ENCODE measurements around the gene MYO18B.
A peak's percentile ranks its signal among the peaks of the same experiment; 100 is the strongest.

The MYO18B gene

GRCh38 chr22:25712661-25713400 lies 29.2 kb upstream of the MYO18B start:
- no peak for DNase-seq

DNA sequence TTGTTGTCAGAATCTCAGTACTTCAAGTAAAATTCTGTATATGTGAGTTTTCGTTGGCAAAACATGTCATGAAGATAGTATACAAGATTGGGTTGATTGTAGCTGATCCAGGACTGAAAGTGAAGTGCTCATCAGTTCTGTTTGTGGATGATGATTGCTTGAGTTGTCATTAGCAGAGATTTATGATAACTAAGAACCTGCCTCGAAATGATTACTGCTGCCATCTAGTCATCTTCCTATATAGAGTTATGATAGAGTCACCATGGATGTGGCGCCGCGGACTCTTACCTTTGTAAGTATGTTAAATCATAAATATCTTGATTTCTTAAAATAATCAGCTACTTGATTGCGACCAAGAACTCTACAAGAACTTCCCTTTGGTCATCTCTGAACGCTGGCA lies 27.9 kb upstream of the MYO18B start:
- DNase-seq, result no peak

DNA sequence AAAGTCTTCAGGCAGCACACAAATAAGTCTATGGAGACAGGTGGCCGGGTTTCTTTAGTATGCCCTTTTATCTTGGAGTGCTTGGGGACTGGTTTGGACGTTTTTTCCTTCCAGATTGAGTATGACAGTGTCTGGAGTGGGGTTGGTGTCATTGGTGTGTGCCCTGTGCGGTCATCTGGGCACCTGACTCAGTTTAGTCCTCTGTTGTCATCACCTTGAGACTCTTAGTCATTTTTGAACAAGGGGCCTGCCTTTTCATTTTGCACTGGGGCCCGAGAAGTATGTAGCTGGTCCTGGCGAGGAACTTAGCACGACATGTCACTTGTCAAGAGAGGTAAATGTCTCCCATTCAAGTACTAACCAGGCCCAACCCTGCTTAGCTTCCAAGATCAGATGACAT lies 27.2 kb upstream of the MYO18B start:
- DNase-seq, result no peak

GRCh38 chr22:25716637-25717036 lies 25.4 kb upstream of the MYO18B start:
- DNase-seq, result no peak

DNA sequence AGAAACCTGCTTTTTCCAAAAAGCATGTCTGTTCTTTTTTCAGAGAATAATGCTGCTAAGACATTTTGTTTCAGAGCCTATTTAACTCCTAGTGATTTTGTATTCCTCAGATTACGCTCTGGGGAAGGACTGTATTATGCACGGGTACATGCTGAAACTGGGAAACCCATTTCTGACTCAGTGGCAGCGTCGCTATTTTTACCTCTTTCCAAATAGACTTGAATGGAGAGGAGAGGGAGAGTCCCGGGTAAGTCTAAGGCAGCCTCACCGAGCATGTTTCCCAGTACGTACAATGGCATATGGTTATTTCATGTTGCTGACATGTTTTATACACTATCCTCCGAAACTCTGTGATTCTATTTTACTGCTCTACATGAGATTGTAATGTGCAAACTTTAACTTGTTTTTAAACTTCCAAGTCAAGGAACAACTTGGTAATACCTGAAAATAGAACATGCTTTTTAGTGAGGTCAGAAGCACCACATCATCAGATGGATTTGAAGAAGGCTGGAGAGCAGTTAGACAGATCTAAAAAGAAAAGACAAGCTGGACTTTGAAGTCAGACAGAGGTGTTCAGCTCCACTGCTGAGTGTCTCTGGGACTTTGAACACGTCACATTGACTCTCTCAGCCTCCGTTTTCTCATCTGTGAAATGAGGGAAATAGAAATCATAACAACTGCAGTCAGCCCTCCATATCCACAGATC lies 23.7 kb upstream of the MYO18B start:
- no peak for DNase-seq

GRCh38 chr22:25722223-25722622 lies 19.8 kb upstream of the MYO18B start:
- no peak for DNase-seq

- DNase-seq, result no peak
Observed at GRCh38 chr22:25722626-25723025, 19.4 kb upstream of the MYO18B start.

DNA sequence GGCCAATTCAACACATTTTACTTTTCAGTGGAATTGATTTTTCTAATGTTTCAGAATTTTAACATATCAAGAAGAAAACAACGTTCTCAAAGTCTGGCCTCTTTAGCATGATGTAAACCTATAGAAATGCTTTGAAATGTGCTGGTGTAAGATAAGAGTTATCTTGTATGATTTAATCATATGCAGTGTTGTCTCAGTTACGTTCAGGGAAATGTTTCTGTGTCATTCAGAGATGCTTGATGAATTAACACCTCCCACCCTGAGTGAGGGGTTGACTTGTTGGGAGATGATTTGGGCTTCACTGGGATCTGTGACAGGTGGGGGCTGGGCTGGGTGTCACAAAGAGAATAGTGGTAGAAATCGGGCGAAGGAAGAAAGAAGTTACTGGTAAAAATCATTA lies 15.7 kb upstream of the MYO18B start:
- no peak for DNase-seq

DNA sequence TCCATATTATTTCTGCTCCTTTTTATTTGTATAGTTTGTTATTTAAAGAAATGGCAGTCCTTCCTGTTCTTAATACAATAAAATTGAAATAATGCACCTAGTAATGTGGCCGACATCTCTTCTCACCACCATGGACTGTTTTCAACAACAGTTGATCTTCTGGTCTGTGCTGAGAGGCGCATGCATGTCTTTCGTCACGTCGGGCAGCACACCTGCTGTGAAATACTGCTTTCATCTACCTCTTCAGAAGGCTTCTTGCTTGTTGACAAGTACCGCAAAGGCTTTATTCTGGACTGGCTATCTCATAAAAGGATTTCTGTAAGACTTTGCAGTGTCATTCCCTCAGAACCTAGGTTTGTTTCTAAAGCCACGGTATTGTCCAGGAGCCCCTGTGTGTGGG lies 13.9 kb upstream of the MYO18B start:
- no peak for DNase-seq

DNA sequence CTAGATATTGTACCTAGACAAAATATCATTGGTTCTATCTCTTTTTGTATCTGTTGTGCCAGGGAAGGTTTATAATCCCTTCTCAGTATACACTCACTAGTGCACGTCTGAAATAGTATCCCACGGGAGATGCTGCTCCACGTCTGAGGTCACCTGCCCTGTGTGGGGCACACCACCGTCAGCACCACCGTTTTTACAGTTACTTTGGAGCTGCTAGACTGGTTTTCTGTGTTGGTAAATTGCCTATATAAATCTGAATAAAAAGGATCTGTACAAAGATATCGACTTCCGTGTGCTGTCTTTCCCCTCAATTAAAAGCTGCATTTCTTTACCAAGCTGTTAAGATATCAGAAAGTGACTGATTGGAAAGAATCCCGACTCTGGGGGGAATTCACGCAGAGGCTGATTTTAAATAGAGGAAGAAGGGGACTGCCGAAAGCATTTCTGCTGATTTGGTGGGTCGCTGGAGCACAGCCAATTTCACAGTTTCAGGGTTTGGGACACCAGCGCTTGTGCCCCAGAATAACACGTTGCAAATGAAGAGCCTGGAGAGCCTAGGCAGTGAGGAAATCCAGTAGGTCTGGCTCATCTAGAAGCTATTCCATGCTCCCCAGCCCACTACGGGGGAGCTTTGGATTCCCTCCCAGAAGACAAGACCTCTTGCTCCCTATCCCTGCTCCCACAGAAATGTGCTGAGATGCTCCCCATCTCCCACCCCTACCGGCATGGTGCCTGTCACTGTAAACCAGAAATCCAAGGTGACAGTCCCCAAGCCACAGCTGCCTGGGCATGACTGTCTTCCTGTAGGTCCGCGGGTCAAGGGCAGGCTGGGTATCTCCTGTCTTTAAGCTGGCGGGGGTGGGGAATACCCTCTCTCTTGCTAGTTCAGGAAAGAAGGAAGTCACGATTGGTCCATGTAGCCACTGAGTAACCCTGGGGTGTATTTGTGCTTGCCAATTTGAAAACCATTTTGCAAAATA lies 12.7 kb upstream of the MYO18B start:
- no peak for DNase-seq

- DNase-seq, result no peak
Observed at GRCh38 chr22:25735650-25736049, 6.3 kb upstream of the MYO18B start.

DNA sequence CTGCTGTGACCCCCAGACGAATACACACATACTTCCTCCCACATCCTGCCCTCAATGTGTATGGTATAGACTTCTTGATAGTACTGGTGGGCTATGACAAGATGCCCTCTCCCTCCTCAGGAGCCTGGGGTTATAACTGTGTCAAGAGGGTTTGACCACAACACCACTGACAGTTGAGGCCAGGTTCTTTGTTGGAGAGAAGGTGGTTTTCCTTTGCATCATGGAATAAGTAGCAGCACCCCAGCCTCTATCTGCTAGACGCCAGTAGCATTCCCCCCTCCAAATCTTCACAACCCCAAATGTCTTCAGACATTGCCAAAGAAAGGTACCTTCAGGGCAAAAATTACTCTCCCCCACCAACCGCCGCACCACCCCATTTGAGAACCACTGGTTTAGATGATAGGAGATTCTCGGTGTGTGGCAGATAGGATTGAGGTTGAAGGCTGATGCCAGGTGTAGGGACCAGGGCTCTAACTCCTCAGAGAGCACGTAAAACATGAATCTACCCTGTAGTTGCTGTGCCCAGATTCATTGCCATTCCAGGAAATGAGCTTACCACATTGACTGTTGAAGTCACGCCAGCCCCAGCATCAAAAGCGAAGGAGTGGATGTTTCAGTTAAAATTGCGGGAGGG lies 5.5 kb upstream of the MYO18B start:
- DNase-seq, result peak; percentile 39

GRCh38 chr22:25739659-25740344 lies 2.2 kb upstream of the MYO18B start:
- no peak for DNase-seq

DNA sequence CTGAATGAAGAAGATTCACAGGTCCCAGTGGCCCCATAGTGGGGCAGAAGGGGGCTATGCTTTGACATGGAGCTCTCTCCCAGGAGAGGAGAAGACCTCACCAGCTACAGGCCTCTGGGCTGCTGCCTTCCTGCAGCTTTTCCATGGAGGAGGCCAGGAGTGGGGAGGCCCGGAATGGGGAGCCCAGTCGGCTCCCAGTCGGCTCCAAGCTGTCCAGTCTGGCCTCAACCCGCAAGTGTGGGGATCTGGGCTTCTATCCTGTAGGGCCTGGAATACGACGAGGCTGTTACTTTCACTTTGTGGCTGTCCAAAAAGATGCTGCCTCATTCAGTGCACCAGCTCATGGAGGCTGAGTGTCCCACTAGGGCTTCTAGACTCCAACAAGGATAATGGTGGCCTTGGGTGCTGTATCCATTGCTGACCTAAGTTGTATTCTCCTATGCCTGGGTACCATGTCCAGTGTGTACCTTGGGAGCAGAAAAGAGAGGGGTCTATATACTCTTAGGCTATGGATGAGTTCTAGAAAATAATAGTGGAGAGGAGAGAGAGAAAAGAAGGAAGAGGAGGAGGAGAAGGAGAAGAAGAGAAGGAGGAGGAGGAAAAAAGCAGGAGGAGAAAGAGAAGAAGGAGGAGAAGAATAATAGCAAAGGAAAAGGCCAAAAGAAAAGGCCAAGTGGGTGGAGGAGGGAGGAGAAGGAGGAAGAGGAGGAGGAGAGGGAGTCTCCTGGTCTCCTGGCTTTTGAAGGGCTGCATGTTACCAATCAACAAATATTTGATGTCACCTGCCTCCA lies 1.1 kb downstream of the MYO18B start:
- DNase-seq, result no peak

GRCh38 chr22:25744694-25745093 lies 2.7 kb downstream of the MYO18B start:
- no peak for DNase-seq

DNA sequence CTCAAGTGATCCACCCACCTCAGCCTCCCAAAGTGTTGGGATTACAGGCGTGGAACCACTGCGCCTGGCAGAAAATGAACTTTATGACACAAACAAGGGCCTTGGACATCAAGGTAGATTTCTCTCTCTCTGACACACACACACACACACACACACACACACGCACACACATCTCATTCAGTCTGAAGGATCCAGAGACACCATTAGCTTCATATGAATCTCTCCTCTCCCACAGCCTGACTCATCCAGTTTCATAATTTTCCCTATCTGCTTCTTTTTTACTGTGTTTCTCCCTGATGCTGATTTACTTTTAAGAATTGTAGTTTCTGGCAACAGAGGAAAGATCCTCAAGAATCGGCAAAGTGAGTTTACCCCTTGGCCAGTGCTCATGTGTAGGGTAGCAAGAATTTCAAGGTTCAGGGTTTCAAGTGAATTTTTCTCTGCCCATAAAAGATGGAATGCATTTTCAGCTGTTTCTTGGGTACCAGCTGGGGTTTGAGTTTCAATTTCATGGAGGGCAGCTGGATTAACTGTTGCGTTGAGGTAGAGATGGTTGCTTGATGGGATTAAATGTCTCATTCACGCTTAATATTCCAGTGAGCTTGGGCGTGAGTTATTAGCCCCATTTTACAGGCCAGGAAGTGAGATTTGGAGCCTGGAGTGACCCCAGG lies 3.5 kb downstream of the MYO18B start:
- no peak for DNase-seq

DNA sequence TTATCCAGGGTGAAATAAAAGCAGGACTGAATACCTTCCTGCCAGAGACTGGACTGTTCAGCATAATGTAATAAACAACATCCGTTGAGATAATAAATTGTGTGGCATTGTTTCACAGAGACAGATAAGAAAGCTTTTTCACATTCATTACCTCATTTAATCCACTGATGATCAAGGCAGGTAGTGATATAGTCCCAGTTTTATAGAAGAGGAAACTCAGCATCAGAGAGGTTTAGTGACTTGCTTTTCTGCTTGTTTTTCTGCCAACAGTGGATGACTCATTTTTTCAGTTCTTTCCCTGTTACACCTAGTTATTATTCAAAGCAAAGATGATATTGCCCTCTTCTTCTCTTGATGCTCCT lies 4.0 kb downstream of the MYO18B start:
- no peak for DNase-seq

DNA sequence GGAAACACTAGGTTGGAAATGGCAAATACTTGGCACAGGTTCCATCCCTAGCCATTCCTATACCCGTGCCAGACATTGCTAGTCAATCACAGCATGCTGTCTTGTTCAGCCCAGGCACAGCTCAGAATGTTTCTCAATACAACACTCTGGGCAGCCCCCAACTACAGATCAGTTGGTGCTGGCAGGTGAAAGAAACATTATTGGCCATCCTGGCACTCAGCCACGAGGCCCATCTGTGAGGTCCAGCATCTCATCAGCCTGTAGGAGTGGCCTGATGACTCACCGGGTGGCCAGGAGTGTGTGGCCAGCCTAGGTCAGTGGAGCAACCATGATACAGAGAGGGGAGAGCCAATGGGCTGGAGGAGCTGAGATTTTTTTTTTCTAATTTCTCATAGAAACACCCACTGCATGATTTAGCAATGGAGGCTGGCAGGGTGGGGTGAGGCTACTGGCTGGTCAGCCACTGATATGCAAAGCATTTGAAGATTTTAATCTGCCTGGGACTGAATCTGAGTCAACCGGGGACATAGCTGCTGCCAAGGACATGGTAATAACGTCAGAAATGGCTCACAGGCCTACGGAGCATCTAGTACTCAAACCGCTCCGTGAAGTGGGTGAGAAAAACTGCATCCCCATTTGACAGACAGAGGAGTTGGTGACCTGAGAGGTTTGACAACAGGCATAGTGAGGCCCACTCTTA lies 5.4 kb downstream of the MYO18B start:
- DNase-seq, result no peak

- no peak for DNase-seq
Observed at GRCh38 chr22:25748140-25748539, 6.2 kb downstream of the MYO18B start.

DNA sequence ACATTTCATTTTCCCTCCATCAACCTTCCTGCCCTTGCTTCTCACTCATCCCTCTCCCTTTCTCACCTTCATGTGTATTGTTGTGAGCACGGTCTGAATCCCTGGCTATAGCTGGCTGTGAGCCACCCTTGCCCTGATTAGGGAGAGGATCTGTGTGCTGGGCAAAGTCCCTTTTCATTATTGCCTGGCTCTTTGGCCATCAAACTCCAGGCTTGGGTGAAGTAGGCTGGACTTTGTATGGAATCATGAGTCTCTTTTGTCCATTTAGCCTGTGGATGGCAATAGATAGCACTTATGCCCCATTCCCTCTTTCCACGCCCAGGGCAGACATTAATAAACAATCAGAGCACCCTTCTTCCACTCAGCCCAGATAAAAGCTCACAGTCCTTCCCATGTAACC lies 6.7 kb downstream of the MYO18B start:
- DNase-seq, result no peak
